H1 (cell line): ENCODE data around the gene MAPK14. TPM values are rescaled to one million over a fixed set of nuclear protein-coding genes. Genes with fewer than 3 reads are reported as not detected.

ENCODE experiments used
- CTCF ChIA-PET: fragments of 300-600 bp; sonication (Branson Sonifier 250); formaldehyde crosslinking; loops from one replicate; lab custom pipeline; 2021; ENCODE audit not compliant: partially characterized antibody; lab: Charles Lee
- POLR2A ChIA-PET: fragments of 300-600 bp; sonication (Branson Sonifier 250); formaldehyde crosslinking; loops from one replicate; lab custom pipeline; 2021; ENCODE audit warnings: inconsistent platforms; ENCODE audit not compliant: partially characterized antibody; lab: Charles Lee
- DNase-seq, 2 experiments: peaks; one replicate each; pipeline versions ENCODE4 v3.0.0 to v3.0.0-alpha.2; 2010 to 2022; ENCODE audit warnings: low spot score in 2 of 2, low read depth in 1 of 2, mixed read lengths in 1 of 2
- FAIRE-seq: peaks from 2 replicates; lab custom pipeline; 2011; peaks lifted over from hg19 to GRCh38; lab: Jason Lieb, UNC
- H2AFZ ChIP-seq: 2 replicates; pipeline ENCODE4 v1.8.1; 2012; ENCODE audit warnings: low read length, inconsistent platforms
- H2AK5ac ChIP-seq: 2 replicates; pipeline ENCODE4 v1.6.1; 2013; ENCODE audit warnings: low read depth, low read length
- H2BK120ac ChIP-seq: replicated peaks from 2 replicates; pipeline ENCODE3; 2013; ENCODE audit warnings: low read depth, low read length, inconsistent platforms
- H2BK12ac ChIP-seq: 2 replicates; pipeline ENCODE4 v1.6.1; 2013; ENCODE audit warnings: low read depth, low read length
- H2BK15ac ChIP-seq: 2 replicates; pipeline ENCODE4 v1.6.1; 2013; ENCODE audit warnings: low read length
- H2BK20ac ChIP-seq: 2 replicates; pipeline ENCODE4 v1.6.1; 2013; ENCODE audit warnings: low read length
- H2BK5ac ChIP-seq: 2 replicates; pipeline ENCODE4 v1.6.1; 2013; ENCODE audit warnings: low read depth, low read length
- H3K14ac ChIP-seq: 2 replicates; pipeline ENCODE4 v1.6.1; 2013; ENCODE audit warnings: inconsistent platforms; ENCODE audit not compliant: insufficient read length
- H3K18ac ChIP-seq: 2 replicates; pipeline ENCODE4 v1.6.1; 2013; ENCODE audit warnings: low read length; ENCODE audit errors: extremely low read depth
- H3K23ac ChIP-seq: 2 replicates; pipeline ENCODE4 v1.6.1; 2013; ENCODE audit warnings: inconsistent platforms; ENCODE audit not compliant: insufficient read length
- H3K23me2 ChIP-seq: 2 replicates; pipeline ENCODE4 v1.6.1; 2013; ENCODE audit warnings: low read depth, low read length
- H3K27ac ChIP-seq: 2 replicates; pipeline ENCODE4 v1.6.1; 2011; ENCODE audit warnings: low read depth, low read length, inconsistent platforms
- H3K27me3 ChIP-seq, 4 experiments: replicated peaks in 1 of 4; 1 replicate in 1 of 4; 2 replicates in 3 of 4; pipeline versions ENCODE4 v1.6.1 to v1.8.1; 2011 to 2013; ENCODE audit warnings: low read length in 3 of 4, mild to moderate bottlenecking in 3 of 4, inconsistent platforms in 2 of 4, mixed read lengths in 2 of 4, moderate library complexity in 1 of 4; ENCODE audit not compliant: control insufficient read depth in 3 of 4, insufficient read depth in 3 of 4; ENCODE audit errors: extremely low read depth in 1 of 4
- H3K36me3 ChIP-seq, 4 experiments: 2 replicates each; pipeline versions ENCODE4 v1.6.1 to v1.8.1; 2011 to 2013; ENCODE audit warnings: mild to moderate bottlenecking in 4 of 4, low read length in 3 of 4, moderate library complexity in 2 of 4, control low read depth in 1 of 4, inconsistent platforms in 1 of 4; ENCODE audit not compliant: insufficient read depth in 4 of 4, control insufficient read depth in 2 of 4
- H3K4ac ChIP-seq: replicated peaks from 2 replicates; pipeline ENCODE3; 2013; ENCODE audit warnings: low read length, low read depth, mixed read lengths, inconsistent platforms; ENCODE audit not compliant: insufficient read length
- H3K4me1 ChIP-seq, 4 experiments: replicated peaks in 1 of 4; 1 replicate in 1 of 4; 2 replicates in 3 of 4; pipeline versions ENCODE4 v1.6.1 to v1.8.1; 2011 to 2013; ENCODE audit warnings: low read length in 3 of 4, inconsistent platforms in 2 of 4, mixed read lengths in 1 of 4; ENCODE audit not compliant: insufficient read depth in 4 of 4, control insufficient read depth in 3 of 4
- H3K4me2 ChIP-seq, 2 experiments: 2 replicates each; pipeline versions ENCODE4 v1.6.1 to v1.8.1; 2011 to 2013; ENCODE audit warnings: low read depth in 2 of 2, low read length in 2 of 2, control low read depth in 1 of 2, inconsistent platforms in 1 of 2, mild to moderate bottlenecking in 1 of 2; ENCODE audit not compliant: insufficient read depth in 1 of 2
- H3K4me3 ChIP-seq, 4 experiments: fragments of 200-600, 300-600 bp in 1 of 4; sonication (generic), shearing (Covaris generic), sonication (Bioruptor Twin) in 1 of 4; 2 replicates each; pipeline versions ENCODE4 v1.5.1 to v1.8.1; 2011 to 2016; ENCODE audit warnings: low read length in 4 of 4, low read depth in 3 of 4, control low read depth in 2 of 4, inconsistent platforms in 2 of 4, mild to moderate bottlenecking in 2 of 4, mixed read lengths in 1 of 4, moderate library complexity in 1 of 4; ENCODE audit not compliant: insufficient read depth in 2 of 4; ENCODE audit errors: extremely low read depth in 1 of 4
- H3K56ac ChIP-seq: replicated peaks from 2 replicates; pipeline ENCODE3; 2013; ENCODE audit warnings: low read depth, mild to moderate bottlenecking, mixed read lengths, low read length, inconsistent platforms; ENCODE audit not compliant: insufficient read length
- H3K79me1 ChIP-seq: 2 replicates; pipeline ENCODE4 v1.6.1; 2013; ENCODE audit warnings: low read depth, low read length, control low read depth
- H3K79me2 ChIP-seq, 2 experiments: 2 replicates each; pipeline versions ENCODE4 v1.6.1 to v1.8.1; 2012 to 2013; ENCODE audit warnings: low read length in 2 of 2, mild to moderate bottlenecking in 2 of 2, inconsistent platforms in 1 of 2; ENCODE audit not compliant: insufficient read depth in 2 of 2, control insufficient read depth in 1 of 2
- H3K9ac ChIP-seq, 4 experiments: replicated peaks in 1 of 4; 1 replicate in 1 of 4; 2 replicates in 3 of 4; pipeline versions ENCODE4 v1.6.1 to v1.8.1; 2011 to 2013; ENCODE audit warnings: low read depth in 3 of 4, low read length in 3 of 4, control low read depth in 2 of 4, mild to moderate bottlenecking in 2 of 4, moderate library complexity in 2 of 4, inconsistent platforms in 1 of 4; ENCODE audit errors: extremely low read depth in 1 of 4
- H3K9me3 ChIP-seq, 2 experiments: 2 replicates each; pipeline versions ENCODE4 v1.6.1 to v1.8.1; 2012 to 2013; ENCODE audit warnings: mild to moderate bottlenecking in 2 of 2, moderate library complexity in 2 of 2, control low read depth in 1 of 2, inconsistent platforms in 1 of 2, low read depth in 1 of 2, low read length in 1 of 2, mixed read lengths in 1 of 2; ENCODE audit not compliant: insufficient read depth in 2 of 2
- H4K20me1 ChIP-seq, 2 experiments: replicated peaks in 1 of 2; 2 replicates each; pipeline versions ENCODE3 to v1.8.1; 2011 to 2013; ENCODE audit warnings: inconsistent platforms in 2 of 2, low read length in 2 of 2, mild to moderate bottlenecking in 1 of 2; ENCODE audit not compliant: insufficient read depth in 2 of 2, control insufficient read depth in 1 of 2
- H4K5ac ChIP-seq: 2 replicates; pipeline ENCODE4 v1.6.1; 2013; ENCODE audit warnings: low read length, low read depth, mixed read lengths, inconsistent platforms; ENCODE audit not compliant: insufficient read length
- H4K8ac ChIP-seq: 2 replicates; pipeline ENCODE4 v1.8.0; 2013; ENCODE audit warnings: mild to moderate bottlenecking, moderate library complexity, low read length, inconsistent platforms; ENCODE audit not compliant: insufficient read depth; ENCODE audit errors: extremely low read depth
- H4K91ac ChIP-seq: replicated peaks from 2 replicates; pipeline ENCODE3; 2013; ENCODE audit warnings: low read length, mixed read lengths, inconsistent platforms; ENCODE audit not compliant: insufficient read length
- EGR1 ChIP-seq: IDR thresholded peaks from 2 replicates; pipeline ENCODE4 v1.6.1; 2011; ENCODE audit warnings: low read depth, low read length, borderline replicate concordance
- JUND ChIP-seq: IDR thresholded peaks from 2 replicates; pipeline ENCODE4 v1.6.1; 2011; ENCODE audit warnings: mild to moderate bottlenecking, improper control_type of control experiment, low read length
- WGBS, 2 experiments: shearing (Covaris generic) in 1 of 2; methylation state at CpG; one replicate each; pipeline versions ENCODE4 v1.1.6 to v1.1.7; 2013 to 2015; ENCODE audit warnings: low lambda C conversion rate in 2 of 2, mixed read lengths in 2 of 2, inconsistent platforms in 1 of 2, low coverage in 1 of 2, missing lambda C conversion rate in 1 of 2; ENCODE audit not compliant: insufficient replicate concordance in 2 of 2, insufficient coverage in 1 of 2, insufficient read length in 1 of 2; ENCODE audit errors: extremely low coverage in 1 of 2, missing lambda C conversion rate in 1 of 2; 5-methylcytosine and 5-hydroxymethylcytosine counted together
- polyA plus RNA-seq, 7 experiments: library from polyadenylated mRNA; depleted of rRNA in 3 of 7; stranded (reverse) in 5 of 7; unstranded in 2 of 7; fragments of >200 nt in 5 of 7; fragments of 200-250 nt in 2 of 7; gene quantifications; 1 replicate in 5 of 7; 2 replicates in 1 of 7; 4 replicates in 1 of 7; pipeline versions ENCODE4 v1.2.1 to v1.2.3, GENCODE V29; 2011 to 2013; ENCODE audit warnings: missing spikeins in 2 of 7, mixed read lengths in 2 of 7
- total RNA-seq: library from RNA; stranded (reverse); fragmentation: NEBNext Ultra II Directional; extraction: Animal tissue kit (Norgen Biotek cat#: 25700); gene quantifications from 2 replicates; pipeline ENCODE4 v1.2.1, GENCODE V29; 2021
- TF ChIP-seq, protein P1 (sequence below): IDR thresholded peaks from 2 replicates; pipeline ENCODE4 v1.6.1; 2012; ENCODE audit warnings: inconsistent platforms

The MAPK14 gene
- total and polyA plus RNA-seq, 2 of the 8 experiments (the other 6 are each of a cell fraction or from before 2014, with no cell fraction given), result 18.1 to 39.3 TPM

DNA sequence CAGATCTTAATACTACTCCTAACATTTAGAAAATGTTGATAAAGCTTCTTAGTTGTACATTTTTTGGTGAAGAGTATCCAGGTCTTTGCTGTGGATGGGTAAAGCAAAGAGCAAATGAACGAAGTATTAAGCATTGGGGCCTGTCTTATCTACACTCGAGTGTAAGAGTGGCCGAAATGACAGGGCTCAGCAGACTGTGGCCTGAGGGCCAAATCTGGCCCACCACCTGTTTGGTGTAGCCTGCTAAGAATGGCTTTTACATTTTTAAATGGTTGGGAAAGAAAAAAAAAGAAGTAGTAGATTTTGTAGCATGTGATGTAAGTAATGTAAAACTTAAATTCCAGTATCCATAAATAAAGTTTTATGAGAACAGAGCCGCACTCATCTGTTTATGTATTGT is 83.3 kb downstream of the MAPK14 start:
- CTCF ChIA-PET, result interaction anchor here (0.8 to 1.4 kb wide), 2 partner anchors 15 to 83 kb away, joined by 3 read pairs; partner anchors contain the start of gene MAPK14
- no peak for FAIRE-seq
- no peak overlapping the region for H3K56ac ChIP-seq

More for the DNA sequence above, 83.3 kb downstream of the MAPK14 start:
- Histone ChIP-seq H3K27ac (no peak overlapping the region), H3K36me3 (peaks cover 0 to 24% (median 14%) of the 10 kb centered on the region in 4 experiments; a peak in 6 of 8 replicates), H3K4me3 (no peak overlapping the region), H3K79me1 (no peaks in the 10 kb centered on the region), H3K9me3 (no peaks in the 10 kb centered on the region), H3K23me2 (no peaks in the 10 kb centered on the region; the same call in 1 of the 2 replicates), H2BK5ac (no peak overlapping the region), H2AFZ (no peak overlapping the region), H3K4me1 (peaks cover 0 to 6% (median 0%) of the 10 kb centered on the region in 4 experiments; a peak in 2 of 7 replicates), H3K4me2 (no peak overlapping the region), H3K14ac (no peak overlapping the region), H3K4ac (no peak overlapping the region), H4K20me1 (no peaks in the 10 kb centered on the region), H2BK15ac (no peak overlapping the region), H2BK120ac (no peak overlapping the region), H3K27me3 (no peaks in the 10 kb centered on the region), H4K91ac (no peak overlapping the region), H3K18ac (no peak overlapping the region), H2BK20ac (no peak overlapping the region), H3K79me2 (no peaks in the 10 kb centered on the region), H3K9ac (no peak overlapping the region), H2AK5ac (no peak overlapping the region), H2BK12ac (no peak overlapping the region), H4K5ac (no peak overlapping the region), H4K8ac (no peak overlapping the region), H3K23ac (no peak overlapping the region)
- WGBS, 2 experiments, result 96% methylated on average over 4 of the region's 4 CpGs; no CpG with 5 or more reads in 1 of the 2 experiments
- POLR2A ChIA-PET, result interaction anchor here (1.7 kb wide), 1 partner anchor 10 kb away, joined by 9 read pairs; no protein-coding TSS in a partner anchor
- no peak for DNase-seq
- TF ChIP-seq, protein P1, sequence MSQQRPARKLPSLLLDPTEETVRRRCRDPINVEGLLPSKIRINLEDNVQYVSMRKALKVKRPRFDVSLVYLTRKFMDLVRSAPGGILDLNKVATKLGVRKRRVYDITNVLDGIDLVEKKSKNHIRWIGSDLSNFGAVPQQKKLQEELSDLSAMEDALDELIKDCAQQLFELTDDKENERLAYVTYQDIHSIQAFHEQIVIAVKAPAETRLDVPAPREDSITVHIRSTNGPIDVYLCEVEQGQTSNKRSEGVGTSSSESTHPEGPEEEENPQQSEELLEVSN, result no peak
- TF ChIP-seq EGR1 (no peak), JUND (no peak)
